ENCODE measurements around the gene CACNA2D2. TPM values are rescaled to one million over a fixed set of nuclear protein-coding genes. Genes with fewer than 3 reads are reported as not detected.

Gene CACNA2D2
- total and polyA plus RNA-seq, 2 experiments from 2014 or later: 0.87 to 1.5 TPM

GRCh38 chr3:50353245-50354004, 150.0 kb downstream of the CACNA2D2 start:
- TF ChIP-seq EZH2 (IDR thresholded peaks at IDR 0.05; ENCODE audit: borderline replicate concordance) (no peak), EZH2phosphoT487 (IDR thresholded peaks at IDR 0.05; ENCODE audit: low read depth, severe bottlenecking, unreplicated experiment) (no peak)
- TF ChIP-seq, protein P1, sequence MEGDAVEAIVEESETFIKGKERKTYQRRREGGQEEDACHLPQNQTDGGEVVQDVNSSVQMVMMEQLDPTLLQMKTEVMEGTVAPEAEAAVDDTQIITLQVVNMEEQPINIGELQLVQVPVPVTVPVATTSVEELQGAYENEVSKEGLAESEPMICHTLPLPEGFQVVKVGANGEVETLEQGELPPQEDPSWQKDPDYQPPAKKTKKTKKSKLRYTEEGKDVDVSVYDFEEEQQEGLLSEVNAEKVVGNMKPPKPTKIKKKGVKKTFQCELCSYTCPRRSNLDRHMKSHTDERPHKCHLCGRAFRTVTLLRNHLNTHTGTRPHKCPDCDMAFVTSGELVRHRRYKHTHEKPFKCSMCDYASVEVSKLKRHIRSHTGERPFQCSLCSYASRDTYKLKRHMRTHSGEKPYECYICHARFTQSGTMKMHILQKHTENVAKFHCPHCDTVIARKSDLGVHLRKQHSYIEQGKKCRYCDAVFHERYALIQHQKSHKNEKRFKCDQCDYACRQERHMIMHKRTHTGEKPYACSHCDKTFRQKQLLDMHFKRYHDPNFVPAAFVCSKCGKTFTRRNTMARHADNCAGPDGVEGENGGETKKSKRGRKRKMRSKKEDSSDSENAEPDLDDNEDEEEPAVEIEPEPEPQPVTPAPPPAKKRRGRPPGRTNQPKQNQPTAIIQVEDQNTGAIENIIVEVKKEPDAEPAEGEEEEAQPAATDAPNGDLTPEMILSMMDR (IDR thresholded peaks at IDR 0.05; ENCODE audit: poor library complexity): no peak
- peaks cover 55% of the 10 kb centered on the region for H3K79me2 ChIP-seq
- no peak overlapping the region for H3K4me2 ChIP-seq
- H3K9me2 ChIP-seq (replicated peaks; ENCODE audit: insufficient read depth): no peaks in the 10 kb centered on the region
- peaks cover 42% of the 10 kb centered on the region for H3K4me1 ChIP-seq (ENCODE audit: insufficient read depth)
- 93% methylated on average over 12 of the region's 12 CpGs for WGBS (ENCODE audit: low lambda C conversion rate, missing lambda C conversion rate)
- no peak for DNase-seq (ENCODE audit: low spot score)
- no peak overlapping the region for H2AFZ ChIP-seq
- H3K4me3 ChIP-seq: no peak overlapping the region
- H3K27me3 ChIP-seq: no peaks in the 10 kb centered on the region
- H4K20me1 ChIP-seq (ENCODE audit: insufficient read depth, poor library complexity, severe bottlenecking): peaks cover 35% of the 10 kb centered on the region
- H3K36me3 ChIP-seq (replicated peaks; ENCODE audit: insufficient read depth, low read depth): no peaks in the 10 kb centered on the region
- H3K9me3 ChIP-seq (ENCODE audit: low read depth): no peaks in the 10 kb centered on the region
- H3K27ac ChIP-seq: no peak overlapping the region

DNA sequence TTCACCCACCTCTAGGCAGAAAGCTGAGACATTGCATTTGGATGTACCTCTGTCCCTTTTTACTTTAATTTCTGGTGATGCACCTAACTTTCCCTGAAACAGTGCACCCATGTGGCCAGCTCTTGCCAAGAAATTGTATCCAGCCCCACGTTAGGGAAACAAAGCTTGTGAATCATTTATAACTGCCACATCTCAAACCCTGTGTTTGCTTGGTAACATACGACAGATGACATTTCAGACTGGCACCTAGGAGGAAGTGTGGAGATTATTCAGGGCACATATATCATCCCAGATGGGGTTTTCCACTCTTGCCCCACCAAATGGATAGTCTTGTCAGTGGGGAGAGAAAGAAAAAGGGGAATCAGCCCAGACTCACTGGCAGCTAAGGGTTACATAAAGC, 150.7 kb downstream of the CACNA2D2 start:
- Histone ChIP-seq H3K36me3 (replicated peaks; ENCODE audit: insufficient read depth, low read depth) (no peaks in the 10 kb centered on the region), H3K4me1 (ENCODE audit: insufficient read depth) (peaks cover 36% of the 10 kb centered on the region)
- WGBS (ENCODE audit: low lambda C conversion rate, missing lambda C conversion rate): 37% methylated on average over 2 of the region's 2 CpGs

GRCh38 chr3:50351323-50351697, 152.1 kb downstream of the CACNA2D2 start:
- Histone ChIP-seq H3K9me3 (ENCODE audit: low read depth) (no peaks in the 10 kb centered on the region), H2AFZ (no peak overlapping the region), H3K4me1 (ENCODE audit: insufficient read depth) (peaks cover 22% of the 10 kb centered on the region), H3K4me3 (peak overlapping the region; percentile 81), H3K36me3 (replicated peaks; ENCODE audit: insufficient read depth, low read depth) (no peaks in the 10 kb centered on the region), H3K27me3 (no peaks in the 10 kb centered on the region), H3K27ac (no peak overlapping the region), H3K79me2 (peaks cover 34% of the 10 kb centered on the region), H3K9me2 (replicated peaks; ENCODE audit: insufficient read depth) (no peaks in the 10 kb centered on the region), H4K20me1 (ENCODE audit: insufficient read depth, poor library complexity, severe bottlenecking) (peaks cover 14% of the 10 kb centered on the region), H3K4me2 (peak overlapping the region; percentile 91)
- DNase-seq (ENCODE audit: low spot score): no peak
- 74% methylated on average over 11 of the region's 11 CpGs for WGBS (ENCODE audit: low lambda C conversion rate, missing lambda C conversion rate)
- TF ChIP-seq, protein P1 (IDR thresholded peaks at IDR 0.05; ENCODE audit: poor library complexity): no peak
- TF ChIP-seq EZH2phosphoT487 (IDR thresholded peaks at IDR 0.05; ENCODE audit: low read depth, severe bottlenecking, unreplicated experiment): no peak
- no peak for TF ChIP-seq EZH2 (IDR thresholded peaks at IDR 0.05; ENCODE audit: borderline replicate concordance)

More for the DNA sequence above, 150.7 kb downstream of the CACNA2D2 start:
- H3K4me3 ChIP-seq: no peak overlapping the region
- no peak overlapping the region for H3K27ac ChIP-seq
- H3K4me2 ChIP-seq: no peak overlapping the region
- no peak overlapping the region for H2AFZ ChIP-seq
- H3K9me3 ChIP-seq (ENCODE audit: low read depth): no peaks in the 10 kb centered on the region
- no peak for DNase-seq (ENCODE audit: low spot score)
- peaks cover 48% of the 10 kb centered on the region for H3K79me2 ChIP-seq
- no peaks in the 10 kb centered on the region for H3K27me3 ChIP-seq
- H3K9me2 ChIP-seq (replicated peaks; ENCODE audit: insufficient read depth): no peaks in the 10 kb centered on the region
- peaks cover 28% of the 10 kb centered on the region for H4K20me1 ChIP-seq (ENCODE audit: insufficient read depth, poor library complexity, severe bottlenecking)
- TF ChIP-seq EZH2phosphoT487 (IDR thresholded peaks at IDR 0.05; ENCODE audit: low read depth, severe bottlenecking, unreplicated experiment): no peak
- TF ChIP-seq, protein P1 (IDR thresholded peaks at IDR 0.05; ENCODE audit: poor library complexity): peak; percentile 28
